Measurements from ENCODE around the gene SSUH2. TPM values are rescaled to one million over a fixed set of nuclear protein-coding genes. Genes with fewer than 3 reads are reported as not detected.

The SSUH2 gene
- total and polyA plus RNA-seq, 4 donors = 0.17 to 2.1 (median 0.24) TPM

DNA sequence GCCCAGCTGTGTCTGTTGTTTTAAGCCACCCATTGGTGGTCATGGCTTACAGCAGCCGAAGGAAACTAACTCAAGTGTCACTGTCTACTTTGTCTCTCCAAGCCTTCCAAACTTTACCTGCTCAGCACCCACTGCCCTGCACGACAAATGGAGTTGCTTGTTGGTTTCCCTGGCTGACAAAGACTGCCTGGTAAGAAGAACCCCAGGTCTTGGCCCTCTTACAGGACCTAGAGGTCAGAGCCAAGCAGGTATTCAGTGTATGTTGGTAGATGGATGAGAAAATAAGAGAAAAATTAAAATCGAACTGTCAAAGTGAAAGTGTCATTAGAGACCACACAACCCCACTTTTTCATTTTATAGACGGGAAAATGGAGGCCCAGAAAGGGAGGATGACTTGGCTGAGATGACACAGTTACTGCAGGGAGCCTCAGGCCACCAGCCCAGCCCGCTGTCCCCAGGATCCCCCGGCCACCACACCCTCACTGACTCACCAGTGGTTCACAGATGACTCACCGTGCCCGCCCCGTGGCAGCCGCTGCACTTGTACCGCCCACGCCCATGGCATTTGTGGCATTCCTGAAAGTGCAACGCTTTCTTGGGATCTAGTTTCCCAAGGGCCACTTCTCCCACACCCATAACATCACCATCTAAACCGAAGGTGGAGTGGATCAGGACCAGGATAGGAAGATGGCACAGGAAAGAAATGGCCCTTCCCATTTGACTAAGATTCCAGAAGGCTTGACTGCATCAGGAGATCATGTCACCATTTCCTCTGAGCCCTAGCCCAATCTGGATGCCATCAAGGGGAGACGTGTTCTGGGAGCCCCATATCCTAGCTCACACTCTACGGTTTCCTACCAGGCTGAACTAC, 15.2 kb downstream of the SSUH2 start:
- no peak overlapping the region for H3K27ac ChIP-seq (ENCODE audit: low read depth in 1 of 2, low read length in 2 of 2)

More for the DNA sequence above, 15.2 kb downstream of the SSUH2 start:
- TF ChIP-seq, protein P1, sequence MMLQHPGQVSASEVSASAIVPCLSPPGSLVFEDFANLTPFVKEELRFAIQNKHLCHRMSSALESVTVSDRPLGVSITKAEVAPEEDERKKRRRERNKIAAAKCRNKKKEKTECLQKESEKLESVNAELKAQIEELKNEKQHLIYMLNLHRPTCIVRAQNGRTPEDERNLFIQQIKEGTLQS (IDR thresholded peaks at IDR 0.05) = no peak
- TF ChIP-seq RAD21 (IDR thresholded peaks at IDR 0.05) = no peak
- no peak for TF ChIP-seq FOXA1 (IDR thresholded peaks at IDR 0.05)
- TF ChIP-seq GABPA (IDR thresholded peaks at IDR 0.05 in 1 of 2, conservative IDR thresholded peaks at IDR 0.05 in 1 of 2) = no peak
- no peak for TF ChIP-seq JUND (IDR thresholded peaks at IDR 0.05)
- TF ChIP-seq, protein P2, sequence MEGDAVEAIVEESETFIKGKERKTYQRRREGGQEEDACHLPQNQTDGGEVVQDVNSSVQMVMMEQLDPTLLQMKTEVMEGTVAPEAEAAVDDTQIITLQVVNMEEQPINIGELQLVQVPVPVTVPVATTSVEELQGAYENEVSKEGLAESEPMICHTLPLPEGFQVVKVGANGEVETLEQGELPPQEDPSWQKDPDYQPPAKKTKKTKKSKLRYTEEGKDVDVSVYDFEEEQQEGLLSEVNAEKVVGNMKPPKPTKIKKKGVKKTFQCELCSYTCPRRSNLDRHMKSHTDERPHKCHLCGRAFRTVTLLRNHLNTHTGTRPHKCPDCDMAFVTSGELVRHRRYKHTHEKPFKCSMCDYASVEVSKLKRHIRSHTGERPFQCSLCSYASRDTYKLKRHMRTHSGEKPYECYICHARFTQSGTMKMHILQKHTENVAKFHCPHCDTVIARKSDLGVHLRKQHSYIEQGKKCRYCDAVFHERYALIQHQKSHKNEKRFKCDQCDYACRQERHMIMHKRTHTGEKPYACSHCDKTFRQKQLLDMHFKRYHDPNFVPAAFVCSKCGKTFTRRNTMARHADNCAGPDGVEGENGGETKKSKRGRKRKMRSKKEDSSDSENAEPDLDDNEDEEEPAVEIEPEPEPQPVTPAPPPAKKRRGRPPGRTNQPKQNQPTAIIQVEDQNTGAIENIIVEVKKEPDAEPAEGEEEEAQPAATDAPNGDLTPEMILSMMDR (IDR thresholded peaks at IDR 0.05; ENCODE audit: low read depth, low read length, missing input control) = no peak
- no peak for TF ChIP-seq TAF1 (conservative IDR thresholded peaks at IDR 0.05)
- TF ChIP-seq YY1 (IDR thresholded peaks at IDR 0.05) = no peak
- TF ChIP-seq FOXA2 (IDR thresholded peaks at IDR 0.05) = no peak
- no peak for TF ChIP-seq EGR1 (IDR thresholded peaks at IDR 0.05; ENCODE audit: low read depth in 2 of 2)
- no peak for TF ChIP-seq SP1 (IDR thresholded peaks at IDR 0.05)
- TF ChIP-seq NR2F2 (IDR thresholded peaks at IDR 0.05) = no peak
- TF ChIP-seq HNF4A (conservative IDR thresholded peaks at IDR 0.05) = no peak
- TF ChIP-seq RXRA (IDR thresholded peaks at IDR 0.05) = no peak
- TF ChIP-seq, protein P3, sequence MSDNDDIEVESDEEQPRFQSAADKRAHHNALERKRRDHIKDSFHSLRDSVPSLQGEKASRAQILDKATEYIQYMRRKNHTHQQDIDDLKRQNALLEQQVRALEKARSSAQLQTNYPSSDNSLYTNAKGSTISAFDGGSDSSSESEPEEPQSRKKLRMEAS (IDR thresholded peaks at IDR 0.05) = no peak
- TF ChIP-seq, protein P4, sequence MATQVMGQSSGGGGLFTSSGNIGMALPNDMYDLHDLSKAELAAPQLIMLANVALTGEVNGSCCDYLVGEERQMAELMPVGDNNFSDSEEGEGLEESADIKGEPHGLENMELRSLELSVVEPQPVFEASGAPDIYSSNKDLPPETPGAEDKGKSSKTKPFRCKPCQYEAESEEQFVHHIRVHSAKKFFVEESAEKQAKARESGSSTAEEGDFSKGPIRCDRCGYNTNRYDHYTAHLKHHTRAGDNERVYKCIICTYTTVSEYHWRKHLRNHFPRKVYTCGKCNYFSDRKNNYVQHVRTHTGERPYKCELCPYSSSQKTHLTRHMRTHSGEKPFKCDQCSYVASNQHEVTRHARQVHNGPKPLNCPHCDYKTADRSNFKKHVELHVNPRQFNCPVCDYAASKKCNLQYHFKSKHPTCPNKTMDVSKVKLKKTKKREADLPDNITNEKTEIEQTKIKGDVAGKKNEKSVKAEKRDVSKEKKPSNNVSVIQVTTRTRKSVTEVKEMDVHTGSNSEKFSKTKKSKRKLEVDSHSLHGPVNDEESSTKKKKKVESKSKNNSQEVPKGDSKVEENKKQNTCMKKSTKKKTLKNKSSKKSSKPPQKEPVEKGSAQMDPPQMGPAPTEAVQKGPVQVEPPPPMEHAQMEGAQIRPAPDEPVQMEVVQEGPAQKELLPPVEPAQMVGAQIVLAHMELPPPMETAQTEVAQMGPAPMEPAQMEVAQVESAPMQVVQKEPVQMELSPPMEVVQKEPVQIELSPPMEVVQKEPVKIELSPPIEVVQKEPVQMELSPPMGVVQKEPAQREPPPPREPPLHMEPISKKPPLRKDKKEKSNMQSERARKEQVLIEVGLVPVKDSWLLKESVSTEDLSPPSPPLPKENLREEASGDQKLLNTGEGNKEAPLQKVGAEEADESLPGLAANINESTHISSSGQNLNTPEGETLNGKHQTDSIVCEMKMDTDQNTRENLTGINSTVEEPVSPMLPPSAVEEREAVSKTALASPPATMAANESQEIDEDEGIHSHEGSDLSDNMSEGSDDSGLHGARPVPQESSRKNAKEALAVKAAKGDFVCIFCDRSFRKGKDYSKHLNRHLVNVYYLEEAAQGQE (IDR thresholded peaks at IDR 0.05) = no peak
- TF ChIP-seq, protein P5, sequence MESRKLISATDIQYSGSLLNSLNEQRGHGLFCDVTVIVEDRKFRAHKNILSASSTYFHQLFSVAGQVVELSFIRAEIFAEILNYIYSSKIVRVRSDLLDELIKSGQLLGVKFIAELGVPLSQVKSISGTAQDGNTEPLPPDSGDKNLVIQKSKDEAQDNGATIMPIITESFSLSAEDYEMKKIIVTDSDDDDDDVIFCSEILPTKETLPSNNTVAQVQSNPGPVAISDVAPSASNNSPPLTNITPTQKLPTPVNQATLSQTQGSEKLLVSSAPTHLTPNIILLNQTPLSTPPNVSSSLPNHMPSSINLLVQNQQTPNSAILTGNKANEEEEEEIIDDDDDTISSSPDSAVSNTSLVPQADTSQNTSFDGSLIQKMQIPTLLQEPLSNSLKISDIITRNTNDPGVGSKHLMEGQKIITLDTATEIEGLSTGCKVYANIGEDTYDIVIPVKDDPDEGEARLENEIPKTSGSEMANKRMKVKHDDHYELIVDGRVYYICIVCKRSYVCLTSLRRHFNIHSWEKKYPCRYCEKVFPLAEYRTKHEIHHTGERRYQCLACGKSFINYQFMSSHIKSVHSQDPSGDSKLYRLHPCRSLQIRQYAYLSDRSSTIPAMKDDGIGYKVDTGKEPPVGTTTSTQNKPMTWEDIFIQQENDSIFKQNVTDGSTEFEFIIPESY (IDR thresholded peaks at IDR 0.05) = no peak
- TF ChIP-seq HNF4G (IDR thresholded peaks at IDR 0.05) = no peak
- WGBS = 85% methylated on average over 16 of the region's 16 CpGs
- Histone ChIP-seq H3K36me3 (ENCODE audit: control insufficient read depth in 4 of 4, insufficient read depth in 3 of 4, low read depth in 1 of 4, low read length in 3 of 4) (no peaks in the 10 kb centered on the region), H3K4me3 (ENCODE audit: low read depth in 1 of 3, low read length in 3 of 3) (no peak overlapping the region), H3K9ac (ENCODE audit: low read depth in 1 of 2, low read length in 2 of 2) (no peak overlapping the region), H3K27me3 (ENCODE audit: control insufficient read depth in 4 of 4, insufficient read depth in 4 of 4, low read length in 3 of 4) (no peaks in the 10 kb centered on the region), H3K9me3 (ENCODE audit: control insufficient read depth in 4 of 4, low read length in 3 of 4) (no peaks in the 10 kb centered on the region), H3K4me1 (ENCODE audit: control insufficient read depth in 4 of 4, insufficient read depth in 4 of 4, low read length in 3 of 4) (no peaks in the 10 kb centered on the region)
- no peak for DNase-seq (ENCODE audit: low spot score)
